ENCODE results near the gene CACNA1H.

GRCh38 chr16:1189455-1189854, 36.5 kb downstream of the CACNA1H start:
- TF ChIP-seq CTCF (IDR thresholded peaks at IDR 0.05) (no peak), POLR2A (IDR thresholded peaks at IDR 0.05) (no peak)
